SK-N-SH (cell line): Measurements from ENCODE around the gene N4BP3.

Source experiments
- CTCF ChIP-seq: fragments of 200-600 bp; sonication (generic); IDR thresholded peaks from 2 replicates; pipeline ENCODE4 v1.6.1; 2017; ENCODE audit warnings: antibody characterized with exemption, mild to moderate bottlenecking, moderate library complexity
- EP300 ChIP-seq, 2 experiments: IDR thresholded peaks; 2 replicates each; pipeline versions ENCODE4 v1.4.0 to v1.6.1; 2012; ENCODE audit warnings: borderline replicate concordance in 1 of 2, low read depth in 1 of 2, low read length in 1 of 2
- NRF1 ChIP-seq: IDR thresholded peaks from 2 replicates; pipeline ENCODE4 v1.6.1; 2012; ENCODE audit warnings: low read depth, mild to moderate bottlenecking, low read length
- RFX5 ChIP-seq: IDR thresholded peaks from 2 replicates; pipeline ENCODE4 v1.6.1; 2012; ENCODE audit warnings: mild to moderate bottlenecking, improper control_type of control experiment, low read length
- TAF1 ChIP-seq: IDR thresholded peaks from 2 replicates; pipeline ENCODE4 v1.6.1; 2012; ENCODE audit warnings: low read depth, mild to moderate bottlenecking, low read length, moderate library complexity, borderline replicate concordance
- TEAD4 ChIP-seq: IDR thresholded peaks from 2 replicates; pipeline ENCODE4 v1.4.0; 2012; ENCODE audit warnings: mild to moderate bottlenecking, borderline replicate concordance; ENCODE audit not compliant: insufficient read depth

GRCh38 chr5:178115136-178115813 is 1.9 kb downstream of the N4BP3 start:
- TF ChIP-seq CTCF (no peak), TEAD4 (no peak), TAF1 (no peak), RFX5 (no peak), EP300 (IDR thresholded peaks at IDR 0.05; ENCODE audit: borderline replicate concordance in 1 of 2, low read depth in 1 of 2, low read length in 1 of 2) (no peak), NRF1 (no peak)
